Adipose tissue (tissue), 3 donors: ENCODE data around the gene SGPL1. TPM values are rescaled to one million over a fixed set of nuclear protein-coding genes. Genes with fewer than 3 reads are reported as not detected.
A peak's percentile ranks its signal among the peaks of the same experiment; 100 is the strongest.

Experiments used
- H3K27ac ChIP-seq: one replicate; pipeline ENCODE4 v1.5.1; 2013; ENCODE audit warnings: low read depth, low read length
- WGBS, 3 donors: extraction: QIAGEN DNeasy Blood & Tissue Kit; methylation state at CpG; one replicate each; pipeline ENCODE4 v1.1.7; 2013; 5-methylcytosine and 5-hydroxymethylcytosine counted together
- polyA plus RNA-seq, 3 donors: library from polyadenylated mRNA; stranded (reverse); fragments of 200-250 nt; gene quantifications; one replicate each; pipeline ENCODE4 v1.2.3, GENCODE V29; 2013
- donor health status: healthy with polysubstance abuse.
- donor health status: Bipolar disorder and iron deficiency.
- donor health status: healthy.

SGPL1 gene
- polyA plus RNA-seq, 3 donors, result 7.3 to 10.9 (median 10.7) TPM

DNA sequence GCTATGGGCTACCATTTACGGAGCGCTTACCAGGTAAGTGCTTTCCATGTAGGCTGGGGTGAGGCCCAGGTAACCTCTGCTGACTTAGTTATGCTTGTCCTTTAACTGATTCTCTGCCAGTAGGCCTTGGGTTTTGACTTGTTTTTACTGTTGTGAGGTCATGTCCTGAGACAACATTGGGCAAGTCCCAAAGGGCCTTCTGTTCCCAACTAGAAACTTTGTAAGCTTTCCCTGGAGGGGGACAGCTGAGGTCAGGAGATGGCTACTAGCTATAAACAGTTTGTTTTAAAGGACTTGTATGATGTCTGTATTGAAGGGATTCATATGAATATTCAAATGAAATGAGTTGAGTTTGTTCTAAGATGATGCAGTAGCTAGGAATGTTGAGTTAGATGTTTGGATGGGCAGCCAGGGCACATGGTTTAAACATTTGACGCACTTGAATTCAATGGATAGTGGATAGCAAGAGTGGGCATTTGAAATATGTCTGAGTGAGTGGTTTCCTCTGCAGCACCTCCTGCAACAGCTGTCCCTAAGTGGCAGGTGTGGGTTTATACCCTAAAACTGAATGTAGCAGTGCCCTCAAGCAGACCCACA, 10.0 kb upstream of the SGPL1 start:
- no peak overlapping the region for H3K27ac ChIP-seq
- WGBS, 3 donors, result 95 to 96% (median 95%) methylated on average over 3 of the region's 3 CpGs

GRCh38 chr10:70806841-70807240, 8.9 kb upstream of the SGPL1 start:
- no peak overlapping the region for H3K27ac ChIP-seq
- 100% methylated on average over 1 of the region's 1 CpG for WGBS, 3 donors

DNA sequence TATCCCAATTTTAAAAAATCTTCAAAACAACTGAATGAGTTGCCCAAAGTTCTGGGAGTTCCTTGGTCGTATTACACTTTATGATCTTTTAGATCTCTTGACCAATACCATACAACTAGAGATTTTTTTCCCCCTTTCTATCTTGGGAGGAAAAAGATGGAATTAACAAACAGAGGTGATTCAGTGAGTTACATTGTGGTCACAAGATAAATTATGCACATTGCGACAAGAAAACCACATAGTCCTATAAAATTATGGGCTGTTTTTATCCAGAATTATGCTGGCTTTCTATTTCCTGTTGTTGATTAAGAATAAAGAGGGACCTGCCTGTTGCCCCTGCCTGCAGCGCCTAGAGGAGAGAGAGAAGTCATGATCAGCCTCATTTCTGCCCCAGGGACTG, 8.2 kb upstream of the SGPL1 start:
- H3K27ac ChIP-seq, result no peak overlapping the region
- WGBS, 3 donors, result 51 to 87% (median 61%) methylated on average over 3 of the region's 3 CpGs

- no peak overlapping the region for H3K27ac ChIP-seq
- WGBS, 3 donors, result 83 to 89% (median 83%) methylated on average over 6 of the region's 6 CpGs
These were observed 6.6 kb upstream of the SGPL1 start for GRCh38 chr10:70809011-70809611.

DNA sequence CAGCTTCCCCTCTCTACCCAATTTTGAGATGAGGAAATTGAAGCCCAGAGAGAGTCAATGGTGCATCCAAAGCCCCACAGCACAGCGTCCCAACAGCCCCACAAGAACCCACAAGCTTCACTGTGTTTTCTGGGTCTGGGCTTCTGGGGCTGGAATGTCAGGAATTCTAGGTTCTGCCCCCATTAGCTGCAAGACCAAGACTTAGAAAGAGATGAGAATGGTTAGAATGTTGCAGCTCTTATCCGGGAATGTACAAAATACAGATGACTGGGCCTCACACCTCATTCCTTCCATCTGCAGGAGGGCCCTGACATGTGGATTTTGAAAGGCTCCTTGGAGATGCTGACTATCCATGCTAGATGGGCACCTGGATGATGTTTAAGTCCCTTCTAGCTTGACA, 6.0 kb upstream of the SGPL1 start:
- no peak overlapping the region for H3K27ac ChIP-seq
- WGBS, 3 donors, result 90 to 96% (median 91%) methylated on average over 2 of the region's 2 CpGs

GRCh38 chr10:70810967-70811366, 4.8 kb upstream of the SGPL1 start:
- no peak overlapping the region for H3K27ac ChIP-seq
- 0 to 36% (median 29%) methylated on average over 1 of the region's 1 CpG for WGBS, 3 donors

DNA sequence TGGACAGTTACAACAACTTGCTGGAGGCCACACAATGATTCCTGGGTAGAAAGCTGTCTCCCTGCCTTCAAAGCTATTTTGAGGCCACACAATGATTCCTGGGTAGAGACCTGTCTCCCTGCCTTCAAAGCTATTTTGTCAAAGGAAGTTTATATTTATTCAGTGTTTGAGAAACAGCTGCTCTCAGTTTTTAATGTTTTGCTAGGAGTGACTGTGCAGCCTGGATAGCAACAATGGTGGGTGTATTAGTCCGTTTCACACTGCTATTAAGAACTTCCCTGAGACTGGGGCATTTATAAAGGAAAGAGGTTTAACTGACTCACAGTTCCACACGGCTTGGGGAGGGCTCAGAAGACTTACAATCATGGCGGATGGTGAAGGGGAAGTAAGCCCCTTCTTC, 3.9 kb upstream of the SGPL1 start:
- H3K27ac ChIP-seq, result no peak overlapping the region
- WGBS, 3 donors, result 70 to 81% (median 77%) methylated on average over 3 of the region's 3 CpGs

DNA sequence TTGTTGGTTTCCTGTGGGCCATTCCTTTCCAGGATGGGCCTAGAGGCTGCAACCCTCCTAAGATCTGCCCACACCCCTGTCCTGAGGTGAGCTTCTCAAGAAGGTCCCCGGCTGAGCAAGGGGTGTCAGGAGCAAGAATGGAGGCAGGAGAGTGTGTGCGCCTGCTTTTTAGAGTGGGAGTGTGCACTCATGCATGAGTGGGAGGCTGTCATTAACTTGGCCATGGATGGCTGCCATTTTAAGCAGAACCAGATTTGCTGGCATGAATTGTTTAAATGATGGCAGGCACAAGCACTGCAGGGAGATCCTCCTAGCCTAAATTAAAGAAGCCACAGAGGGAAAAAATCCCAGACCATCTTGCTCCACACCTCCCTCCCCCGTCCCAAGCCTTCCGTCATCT, 2.9 kb upstream of the SGPL1 start:
- WGBS, 3 donors, result 81 to 90% (median 89%) methylated on average over 4 of the region's 4 CpGs
- no peak overlapping the region for H3K27ac ChIP-seq

GRCh38 chr10:70814126-70814525, 1.6 kb upstream of the SGPL1 start:
- no peak overlapping the region for H3K27ac ChIP-seq
- 81 to 86% (median 82%) methylated on average over 4 of the region's 4 CpGs for WGBS, 3 donors

DNA sequence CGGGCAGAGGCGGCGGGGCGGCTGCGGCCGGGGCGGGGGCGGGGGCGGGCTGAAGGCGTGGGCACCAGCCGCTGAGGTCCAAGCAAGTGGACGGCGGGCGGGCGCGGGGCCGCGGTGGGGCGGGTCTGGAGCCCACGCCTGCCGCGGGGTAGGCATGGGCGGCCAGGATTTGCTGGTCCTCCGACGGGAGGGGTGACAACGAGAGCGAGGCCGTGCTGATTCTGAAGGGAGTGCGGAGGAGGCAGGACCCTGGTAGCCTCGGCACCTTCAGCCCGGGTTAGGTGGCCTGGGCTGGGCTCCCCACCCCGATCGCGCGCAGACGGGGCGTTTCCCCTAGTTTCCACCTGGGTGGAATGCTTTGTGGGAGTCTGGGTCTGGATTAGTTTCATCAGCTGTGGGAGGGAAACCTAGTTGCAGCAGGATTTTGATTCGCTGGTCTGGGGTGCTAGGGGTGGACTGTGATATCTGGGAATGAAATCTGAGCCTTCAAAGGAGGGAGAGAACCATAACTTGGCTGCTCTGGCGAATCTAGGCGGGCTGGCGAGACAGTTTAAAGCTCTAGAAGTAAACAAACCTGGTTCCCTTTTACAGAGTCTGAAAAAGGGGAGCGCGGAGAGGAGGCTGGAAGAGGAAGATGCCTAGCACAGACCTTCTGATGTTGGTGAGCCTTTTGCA, 609 bp downstream of the SGPL1 start:
- WGBS, 3 donors, result 0 to 2% (median 1%) methylated on average over 32 to 43 of the region's 43 CpGs
- peak overlapping the region; percentile 78 for H3K27ac ChIP-seq

- WGBS, 3 donors, result 68 to 92% (median 92%) methylated on average over 4 of the region's 4 CpGs
- no peak overlapping the region for H3K27ac ChIP-seq
These were observed 5.4 kb downstream of the SGPL1 start for GRCh38 chr10:70820976-70821750.

DNA sequence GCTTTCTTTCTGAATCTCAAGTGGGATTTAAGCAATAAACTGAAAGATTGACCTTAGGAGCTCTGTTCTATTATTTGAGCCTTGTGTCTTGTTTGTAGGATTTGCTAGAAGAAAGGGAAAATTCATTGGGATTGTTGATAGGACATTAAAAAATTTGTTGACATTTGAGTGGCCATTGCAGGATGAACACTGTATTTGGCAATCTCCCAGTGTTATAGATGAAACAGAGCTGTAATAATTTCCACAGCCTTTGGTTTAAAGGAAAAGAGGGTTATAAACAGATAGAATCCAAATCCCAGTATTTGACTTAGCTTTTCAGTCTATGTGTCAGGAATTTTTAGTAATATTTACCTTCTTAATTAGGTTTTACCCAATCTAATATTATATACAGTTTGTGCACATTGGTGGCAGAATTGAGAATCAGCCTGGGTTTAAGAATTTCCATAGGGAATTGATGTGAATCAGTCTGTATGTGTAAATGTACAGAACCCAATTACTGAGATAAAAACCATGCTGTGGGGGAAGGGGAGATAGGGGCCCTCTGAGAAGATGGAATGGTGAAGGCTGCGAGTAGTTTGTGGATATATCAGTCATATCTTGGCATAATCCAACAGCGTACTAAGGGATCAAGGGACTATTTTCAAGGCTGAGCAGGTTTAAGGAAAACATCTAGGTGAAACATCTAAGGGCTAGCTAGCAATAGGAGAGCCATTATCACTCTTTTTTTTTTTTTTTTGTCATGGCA, 6.5 kb downstream of the SGPL1 start:
- H3K27ac ChIP-seq, result no peak overlapping the region
- 63 to 98% (median 94%) methylated on average over 2 of the region's 2 CpGs for WGBS, 3 donors

GRCh38 chr10:70827086-70827757, 11.5 kb downstream of the SGPL1 start:
- 49 to 85% (median 84%) methylated on average over 2 of the region's 2 CpGs for WGBS, 3 donors
- H3K27ac ChIP-seq, result no peak overlapping the region

- 76 to 92% (median 82%) methylated on average over 4 of the region's 4 CpGs for WGBS, 3 donors
These were observed 13.2 kb downstream of the SGPL1 start for GRCh38 chr10:70828923-70829322.

GRCh38 chr10:70829543-70829942, 13.8 kb downstream of the SGPL1 start:
- WGBS, 3 donors, result 78 to 90% (median 88%) methylated on average over 5 of the region's 5 CpGs
- no peak overlapping the region for H3K27ac ChIP-seq

More at GRCh38 chr10:70828923-70829322, 13.2 kb downstream of the SGPL1 start:
- no peak overlapping the region for H3K27ac ChIP-seq

GRCh38 chr10:70830164-70830563, 14.4 kb downstream of the SGPL1 start:
- 14 to 38% (median 35%) methylated on average over 3 of the region's 3 CpGs for WGBS, 3 donors

DNA sequence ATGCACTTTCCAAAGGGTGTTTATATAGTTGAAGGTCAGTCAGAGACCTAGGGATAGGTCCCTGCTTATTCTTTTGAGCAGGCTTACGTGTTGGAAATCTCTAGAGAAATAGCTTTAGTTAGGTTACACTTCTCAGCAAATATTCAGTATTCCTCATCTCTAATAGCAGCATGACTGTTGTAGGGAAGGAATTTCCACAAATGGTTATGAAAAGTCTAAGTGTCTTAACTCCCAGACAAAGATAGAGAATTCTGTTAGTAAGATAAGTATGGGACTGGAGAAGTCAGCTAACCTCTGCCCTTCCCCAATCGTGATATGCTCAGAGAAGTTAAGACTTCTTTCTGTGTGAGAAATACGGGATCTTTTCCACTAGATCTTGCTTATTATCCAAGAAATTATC, 16.5 kb downstream of the SGPL1 start:
- no peak overlapping the region for H3K27ac ChIP-seq
- WGBS, 3 donors, result 61 to 84% (median 82%) methylated on average over 3 of the region's 3 CpGs

More at GRCh38 chr10:70830164-70830563, 14.4 kb downstream of the SGPL1 start:
- no peak overlapping the region for H3K27ac ChIP-seq
